Measurements from ENCODE around the gene UBE2B. TPM values are rescaled to one million over a fixed set of nuclear protein-coding genes. Genes with fewer than 3 reads are reported as not detected.
A peak's percentile ranks its signal among the peaks of the same experiment; 100 is the strongest.
"Not testable (repeated sequence)": the region's sequence is repeated elsewhere in the genome, so short reads cannot be mapped to it uniquely, and the experiment has no call there.

The UBE2B gene
- total RNA-seq, 1 experiment from 2014 or later, result 97.8 TPM

DNA sequence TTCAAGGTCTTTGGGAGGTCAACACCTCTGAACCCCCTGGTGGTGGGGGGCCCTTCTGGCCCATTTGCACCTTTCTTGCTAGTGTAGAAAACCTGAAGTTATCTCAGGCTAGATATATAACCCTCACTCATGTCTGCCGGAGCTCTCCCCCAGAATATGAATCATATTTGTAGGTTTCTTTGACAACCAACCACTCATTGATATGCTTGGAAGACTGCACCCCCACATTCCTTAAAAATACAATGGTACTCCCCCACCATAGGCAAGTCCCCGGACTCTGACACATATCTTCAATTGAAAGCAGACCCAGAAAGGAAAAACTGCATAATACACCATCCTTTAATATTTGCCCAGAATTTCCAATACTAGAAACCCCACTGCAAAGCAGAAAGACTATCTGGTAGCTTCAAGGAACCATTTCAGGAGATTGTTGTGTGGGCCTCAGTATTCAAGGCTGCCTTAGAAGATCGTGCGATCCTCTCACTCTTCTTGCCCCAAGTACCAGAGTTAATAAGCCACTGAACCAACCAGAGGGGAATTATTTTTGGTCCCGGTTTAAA lies 978 bp upstream of the UBE2B start:
- in situ Hi-C loops (cut with HindIII; ENCODE audit: low pct_unique_long_range_greater_than_20kb, low sequenced_read_pairs) (no loop called here), intact Hi-C loops (cut with micrococcal nuclease; ENCODE audit: unreplicated experiment) (loop anchor here (5.0 to 10.0 kb wide), 2 partner anchors 157 to 214 kb away; partner anchors contain the start of gene JADE2)
- ATAC-seq (peak; percentile 2), DNase-seq (ENCODE audit: low read depth, low spot score) (no peak)
- Histone ChIP-seq H3K27ac (ENCODE audit: low read length) (peak overlapping the region; percentile 96), H3K36me3 (ENCODE audit: control insufficient read depth, insufficient read depth, low read length) (peaks cover 7% of the 10 kb centered on the region), H3K4me1 (ENCODE audit: control insufficient read depth, insufficient read depth, low read length) (peaks cover 16% of the 10 kb centered on the region), H3K9me3 (ENCODE audit: control insufficient read depth, insufficient read depth, low read depth, low read length) (peaks cover 5% of the 10 kb centered on the region; the same call in 1 of the 2 replicates), H3K4me3 (ENCODE audit: low read depth in 2 of 2, low read length in 2 of 2) (peak overlapping the region; percentile 81 to 98), H3K27me3 (ENCODE audit: control insufficient read depth, insufficient read depth, low read length) (no peaks in the 10 kb centered on the region)
- TSS peak; percentile 89 for BruUV-seq (replicated peaks)
- ChIA-PET POLR2A (interaction anchor here (0.5 to 0.6 kb wide), 2 partner anchors 30 to 331 kb away, joined by 3 read pairs; no protein-coding TSS in a partner anchor), CTCF (no interaction called here)
- TF ChIP-seq POLR2AphosphoS5 (IDR thresholded peaks at IDR 0.05; ENCODE audit: low read depth, low read length), result no peak
- TF ChIP-seq REST (IDR thresholded peaks at IDR 0.05; ENCODE audit: insufficient read depth in 1 of 2, low read depth in 2 of 2, low read length in 1 of 2), result no peak
- TF ChIP-seq TCF7L2 (IDR thresholded peaks at IDR 0.05; ENCODE audit: low read depth, low read length), result no peak
- TF ChIP-seq, protein P1, sequence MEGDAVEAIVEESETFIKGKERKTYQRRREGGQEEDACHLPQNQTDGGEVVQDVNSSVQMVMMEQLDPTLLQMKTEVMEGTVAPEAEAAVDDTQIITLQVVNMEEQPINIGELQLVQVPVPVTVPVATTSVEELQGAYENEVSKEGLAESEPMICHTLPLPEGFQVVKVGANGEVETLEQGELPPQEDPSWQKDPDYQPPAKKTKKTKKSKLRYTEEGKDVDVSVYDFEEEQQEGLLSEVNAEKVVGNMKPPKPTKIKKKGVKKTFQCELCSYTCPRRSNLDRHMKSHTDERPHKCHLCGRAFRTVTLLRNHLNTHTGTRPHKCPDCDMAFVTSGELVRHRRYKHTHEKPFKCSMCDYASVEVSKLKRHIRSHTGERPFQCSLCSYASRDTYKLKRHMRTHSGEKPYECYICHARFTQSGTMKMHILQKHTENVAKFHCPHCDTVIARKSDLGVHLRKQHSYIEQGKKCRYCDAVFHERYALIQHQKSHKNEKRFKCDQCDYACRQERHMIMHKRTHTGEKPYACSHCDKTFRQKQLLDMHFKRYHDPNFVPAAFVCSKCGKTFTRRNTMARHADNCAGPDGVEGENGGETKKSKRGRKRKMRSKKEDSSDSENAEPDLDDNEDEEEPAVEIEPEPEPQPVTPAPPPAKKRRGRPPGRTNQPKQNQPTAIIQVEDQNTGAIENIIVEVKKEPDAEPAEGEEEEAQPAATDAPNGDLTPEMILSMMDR (IDR thresholded peaks at IDR 0.05), result no peak
- no peak for TF ChIP-seq SIN3A (IDR thresholded peaks at IDR 0.05; ENCODE audit: borderline replicate concordance, insufficient read depth, low read depth, low read length)

DNA sequence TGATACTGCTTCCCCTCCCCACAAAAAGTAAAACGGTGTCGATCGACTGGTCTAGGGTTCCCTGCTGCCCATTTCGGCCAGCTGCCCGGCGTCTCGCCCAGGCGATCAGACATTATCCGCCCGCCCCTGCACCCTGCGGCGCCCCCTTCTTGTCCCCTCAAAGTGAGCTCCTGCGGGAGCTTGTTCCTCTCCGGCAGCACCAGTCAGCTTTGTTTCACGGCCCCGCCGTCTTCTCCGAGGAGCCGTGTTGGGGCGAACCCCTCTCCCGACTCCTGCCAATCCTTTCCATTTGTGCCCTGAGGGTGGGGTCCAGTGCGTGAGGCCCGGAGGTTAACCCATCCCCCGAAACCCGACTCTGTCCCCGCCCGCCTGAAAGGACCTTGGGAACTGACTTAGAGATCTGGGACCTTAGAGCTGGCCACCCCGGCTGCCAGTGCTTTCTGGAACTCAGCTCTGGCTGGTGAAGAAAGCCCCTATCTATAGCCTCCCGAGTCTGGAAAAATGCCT lies 518 bp downstream of the UBE2B start:
- in situ Hi-C loops (cut with HindIII; ENCODE audit: low pct_unique_long_range_greater_than_20kb, low sequenced_read_pairs), result no loop called here
- ATAC-seq (peak; percentile 32), DNase-seq (ENCODE audit: low read depth, low spot score) (no peak)
- H3K27ac ChIP-seq (ENCODE audit: low read length), result peak overlapping the region; percentile 94
- no peaks in the 10 kb centered on the region for H3K27me3 ChIP-seq (ENCODE audit: control insufficient read depth, insufficient read depth, low read length)
- ChIA-PET CTCF (interaction anchor here (0.5 to 0.6 kb wide), 2 partner anchors 64 to 461 kb away, joined by 3 read pairs; no protein-coding TSS in a partner anchor), POLR2A (interaction anchor here (0.6 to 0.7 kb wide), 7 partner anchors 11 to 569 kb away, joined by 3 to 15 read pairs (median 6); no protein-coding TSS in a partner anchor)
- intact Hi-C loops (cut with micrococcal nuclease; ENCODE audit: unreplicated experiment), result loop anchor here (5.0 to 10.0 kb wide), 2 partner anchors 155 to 213 kb away; partner anchors contain the start of gene JADE2
- no TSS peak for BruUV-seq (replicated peaks)
- peaks cover 5% of the 10 kb centered on the region; the same call in 1 of the 2 replicates for H3K9me3 ChIP-seq (ENCODE audit: control insufficient read depth, insufficient read depth, low read depth, low read length)
- H3K4me1 ChIP-seq (ENCODE audit: control insufficient read depth, insufficient read depth, low read length), result peaks cover 12% of the 10 kb centered on the region
- H3K36me3 ChIP-seq (ENCODE audit: control insufficient read depth, insufficient read depth, low read length), result peaks cover 13% of the 10 kb centered on the region
- peak overlapping the region; percentile 81 to 98 for H3K4me3 ChIP-seq (ENCODE audit: low read depth in 2 of 2, low read length in 2 of 2)
- no peak for TF ChIP-seq REST (IDR thresholded peaks at IDR 0.05; ENCODE audit: insufficient read depth in 1 of 2, low read depth in 2 of 2, low read length in 1 of 2)
- TF ChIP-seq SIN3A (IDR thresholded peaks at IDR 0.05; ENCODE audit: borderline replicate concordance, insufficient read depth, low read depth, low read length), result no peak
- TF ChIP-seq TCF7L2 (IDR thresholded peaks at IDR 0.05; ENCODE audit: low read depth, low read length), result no peak
- no peak for TF ChIP-seq POLR2AphosphoS5 (IDR thresholded peaks at IDR 0.05; ENCODE audit: low read depth, low read length)
- TF ChIP-seq, protein P1 (IDR thresholded peaks at IDR 0.05), result no peak

DNA sequence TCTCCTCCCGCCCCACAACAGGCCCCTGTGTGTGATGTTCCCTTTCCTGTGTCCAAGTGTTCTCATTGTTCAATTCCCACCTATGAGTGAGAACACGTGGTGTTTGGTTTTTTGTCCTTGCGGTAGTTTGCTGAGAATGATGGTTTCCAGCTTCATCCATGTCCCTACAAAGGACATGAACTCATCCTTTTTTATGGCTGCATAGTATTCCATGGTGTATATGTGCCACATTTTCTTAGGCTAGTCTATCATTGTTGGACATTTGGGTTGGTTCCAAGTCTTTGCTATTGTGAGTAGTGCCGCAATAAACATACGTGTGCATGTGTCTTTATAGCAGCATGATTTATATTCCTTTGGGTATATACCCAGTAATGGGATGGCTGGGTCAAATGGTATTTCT lies 2.3 kb downstream of the UBE2B start:
- H3K4me3 ChIP-seq (ENCODE audit: low read depth in 2 of 2, low read length in 2 of 2); H3K9me3 ChIP-seq (ENCODE audit: control insufficient read depth, insufficient read depth, low read depth, low read length); in situ Hi-C loops (cut with HindIII; ENCODE audit: low pct_unique_long_range_greater_than_20kb, low sequenced_read_pairs); H3K27me3 ChIP-seq (ENCODE audit: control insufficient read depth, insufficient read depth, low read length); ATAC-seq; H3K27ac ChIP-seq (ENCODE audit: low read length); DNase-seq (ENCODE audit: low read depth, low spot score); BruUV-seq (replicated peaks); CTCF ChIA-PET; POLR2A ChIA-PET: not testable (repeated sequence)
- Histone ChIP-seq H3K4me1 (ENCODE audit: control insufficient read depth, insufficient read depth, low read length) (peaks cover 12% of the 10 kb centered on the region), H3K36me3 (ENCODE audit: control insufficient read depth, insufficient read depth, low read length) (peaks cover 18% of the 10 kb centered on the region)
- intact Hi-C loops (cut with micrococcal nuclease; ENCODE audit: unreplicated experiment), result loop anchor here (5.0 to 10.0 kb wide), 2 partner anchors 154 to 211 kb away; partner anchors contain the start of gene JADE2
